Measurements from ENCODE around the gene CHD1.

DNA sequence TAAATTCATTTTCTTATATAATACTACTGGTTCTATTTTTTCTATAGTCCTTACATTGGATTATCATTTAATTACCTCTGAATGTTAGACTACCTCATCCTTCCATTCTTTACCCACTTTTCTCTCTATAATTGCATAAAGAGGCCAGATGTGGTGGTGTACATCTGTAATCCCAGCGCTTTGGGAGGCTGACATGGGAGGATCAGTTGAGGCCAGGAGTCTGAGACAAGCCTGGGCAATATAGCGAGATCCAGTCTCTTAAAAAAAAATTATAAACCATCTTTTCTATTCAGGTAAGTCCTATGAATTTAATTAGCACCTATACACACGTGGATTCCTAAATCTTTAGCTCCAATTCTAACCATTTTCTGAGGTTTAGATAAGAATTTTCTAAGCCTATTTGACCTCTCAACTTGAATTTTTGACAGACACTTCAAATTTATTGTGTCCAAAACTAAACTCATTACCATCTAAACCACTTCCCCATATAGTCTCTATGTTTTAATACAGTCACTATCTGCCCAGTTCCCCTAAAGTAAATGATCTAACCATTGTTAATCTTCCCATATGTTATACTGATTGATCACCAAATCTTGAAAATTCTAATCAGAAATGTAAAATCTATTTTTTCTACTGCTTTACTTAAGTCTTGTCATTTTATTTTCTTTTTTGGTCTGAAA is 33.0 kb upstream of the CHD1 start:
- TF ChIP-seq, protein P1, sequence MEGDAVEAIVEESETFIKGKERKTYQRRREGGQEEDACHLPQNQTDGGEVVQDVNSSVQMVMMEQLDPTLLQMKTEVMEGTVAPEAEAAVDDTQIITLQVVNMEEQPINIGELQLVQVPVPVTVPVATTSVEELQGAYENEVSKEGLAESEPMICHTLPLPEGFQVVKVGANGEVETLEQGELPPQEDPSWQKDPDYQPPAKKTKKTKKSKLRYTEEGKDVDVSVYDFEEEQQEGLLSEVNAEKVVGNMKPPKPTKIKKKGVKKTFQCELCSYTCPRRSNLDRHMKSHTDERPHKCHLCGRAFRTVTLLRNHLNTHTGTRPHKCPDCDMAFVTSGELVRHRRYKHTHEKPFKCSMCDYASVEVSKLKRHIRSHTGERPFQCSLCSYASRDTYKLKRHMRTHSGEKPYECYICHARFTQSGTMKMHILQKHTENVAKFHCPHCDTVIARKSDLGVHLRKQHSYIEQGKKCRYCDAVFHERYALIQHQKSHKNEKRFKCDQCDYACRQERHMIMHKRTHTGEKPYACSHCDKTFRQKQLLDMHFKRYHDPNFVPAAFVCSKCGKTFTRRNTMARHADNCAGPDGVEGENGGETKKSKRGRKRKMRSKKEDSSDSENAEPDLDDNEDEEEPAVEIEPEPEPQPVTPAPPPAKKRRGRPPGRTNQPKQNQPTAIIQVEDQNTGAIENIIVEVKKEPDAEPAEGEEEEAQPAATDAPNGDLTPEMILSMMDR (IDR thresholded peaks at IDR 0.05), result no peak
- no peak for TF ChIP-seq POLR2A (IDR thresholded peaks at IDR 0.05; ENCODE audit: low read depth)

Measured in esophagus muscularis mucosa (tissue), 3 donors.